HCT116 (cell line): ENCODE measurements around the gene COL23A1. TPM values are rescaled to one million over a fixed set of nuclear protein-coding genes. Genes with fewer than 3 reads are reported as not detected.

Experiments
- ATAC-seq: fragments of 200-7000 bp; cut with Tn5 transposase; 2 replicates; pipeline ENCODE4 v1.9.1; 2020; ENCODE audit warnings: mild to moderate bottlenecking, moderate library complexity
- BruUV-seq: library from RNA; stranded (reverse); fragments of 400-500 nt; replicated peaks from 2 replicates; lab custom pipeline; 2021; lab: Mats Ljungman, UMichigan
- CTCF ChIA-PET: fragments of 300-600 bp; sonication (Branson Sonifier 250); formaldehyde crosslinking; loops from one replicate; lab custom pipeline; 2021; ENCODE audit warnings: antibody characterized with exemption; lab: Charles Lee
- POLR2A ChIA-PET: fragments of 300-600, 350-600 bp; sonication (Branson Sonifier 250); formaldehyde crosslinking; loops from one replicate; lab custom pipeline; 2021; ENCODE audit warnings: antibody characterized with exemption; lab: Charles Lee
- RAD21 ChIA-PET, 2 experiments: fragments of 300-600 bp; sonication (Branson Sonifier 250); formaldehyde crosslinking; loops; one replicate each; lab custom pipeline; 2023; ENCODE audit warnings: low total read pairs in 2 of 2; ENCODE audit not compliant: uncharacterized antibody in 2 of 2, unreplicated experiment in 2 of 2, low non-redundant PET in 1 of 2; lab: Charles Lee
- DNase-seq: peaks from one replicate; pipeline ENCODE4 v3.0.0-alpha.2; 2010; ENCODE audit warnings: low read depth, low spot score
- H2AFZ ChIP-seq: fragments of 200-600 bp; shearing (Covaris generic), sonication (generic); 2 replicates; pipeline ENCODE4 v1.6.1; 2017; ENCODE audit warnings: low read depth, mixed run types, mixed read lengths, antibody characterized with exemption, low read length; ENCODE audit not compliant: poor library complexity, severe bottlenecking
- H3K27ac ChIP-seq: 2 replicates; pipeline ENCODE4 v1.5.1; 2012; ENCODE audit warnings: low read depth, low read length
- H3K27me3 ChIP-seq: fragments of 200-600 bp; sonication (generic); 2 replicates; pipeline ENCODE4 v1.6.1; 2016; ENCODE audit warnings: mixed run types, low read length, mixed read lengths; ENCODE audit not compliant: insufficient read depth
- H3K36me3 ChIP-seq, 2 experiments: fragments of 200-500 bp in 1 of 2; fragments of 200-600 bp in 1 of 2; sonication (Bioruptor generic) in 1 of 2; sonication (generic) in 1 of 2; 2 replicates each; pipeline versions ENCODE4 v1.5.1 to v1.6.1; 2014 to 2016; ENCODE audit warnings: low read length in 2 of 2, inconsistent platforms in 1 of 2, mixed read lengths in 1 of 2, mixed run types in 1 of 2; ENCODE audit not compliant: insufficient read depth in 2 of 2, control insufficient read depth in 1 of 2
- H3K4me1 ChIP-seq, 2 experiments: fragments of 200-600 bp in 1 of 2; sonication (generic) in 1 of 2; 2 replicates each; pipeline versions ENCODE4 v1.5.1 to v1.6.1; 2012 to 2017; ENCODE audit warnings: low read length in 2 of 2, inconsistent platforms in 1 of 2, mild to moderate bottlenecking in 1 of 2, mixed read lengths in 1 of 2, mixed run types in 1 of 2, moderate library complexity in 1 of 2; ENCODE audit not compliant: insufficient read depth in 2 of 2, control insufficient read depth in 1 of 2
- H3K4me2 ChIP-seq: fragments of 200-600 bp; sonication (generic); 2 replicates; pipeline ENCODE4 v1.6.1; 2017; ENCODE audit warnings: mixed run types, low read length, mixed read lengths
- H3K4me3 ChIP-seq, 2 experiments: fragments of 200-600 bp in 1 of 2; sonication (generic) in 1 of 2; replicated peaks in 1 of 2; 2 replicates each; pipeline ENCODE4 v1.5.1; 2011 to 2016; ENCODE audit warnings: low read length in 2 of 2, control low read depth in 1 of 2, low read depth in 1 of 2, mild to moderate bottlenecking in 1 of 2, mixed read lengths in 1 of 2, mixed run types in 1 of 2
- H3K79me2 ChIP-seq: fragments of 200-600 bp; sonication (generic); 2 replicates; pipeline ENCODE4 v1.6.1; 2017; ENCODE audit warnings: mild to moderate bottlenecking, mixed run types, low read length, moderate library complexity, mixed read lengths; ENCODE audit not compliant: insufficient read depth
- H3K9ac ChIP-seq: fragments of 200-600 bp; sonication (generic); 2 replicates; pipeline ENCODE4 v1.6.1; 2016; ENCODE audit warnings: low read length, mixed read lengths
- H3K9me2 ChIP-seq: fragments of 200-600 bp; sonication (generic), shearing (Covaris generic); 2 replicates; pipeline ENCODE4 v1.6.1; 2017; ENCODE audit warnings: mixed run types, mild to moderate bottlenecking, moderate library complexity; ENCODE audit not compliant: insufficient read depth
- H3K9me3 ChIP-seq, 2 experiments: fragments of 200-500 bp in 1 of 2; fragments of 200-600 bp in 1 of 2; sonication (Bioruptor generic) in 1 of 2; sonication (generic) in 1 of 2; 2 replicates each; pipeline ENCODE4 v1.6.1; 2014 to 2017; ENCODE audit warnings: low read length in 2 of 2, mixed read lengths in 2 of 2, inconsistent platforms in 1 of 2, low read depth in 1 of 2, mild to moderate bottlenecking in 1 of 2, mixed run types in 1 of 2, moderate library complexity in 1 of 2; ENCODE audit not compliant: control insufficient read depth in 1 of 2, insufficient read depth in 1 of 2
- H4K20me1 ChIP-seq: fragments of 200-600 bp; sonication (generic), shearing (Covaris generic); 2 replicates; pipeline ENCODE4 v1.6.1; 2017; ENCODE audit warnings: mixed run types, mild to moderate bottlenecking, moderate library complexity; ENCODE audit not compliant: insufficient read depth
- CBX3 ChIP-seq: IDR thresholded peaks from 2 replicates; pipeline ENCODE4 v1.6.1; 2012; ENCODE audit warnings: low read depth
- CEBPB ChIP-seq: IDR thresholded peaks from 2 replicates; pipeline ENCODE4 v1.6.1; 2012; ENCODE audit warnings: low read depth
- ELF1 ChIP-seq: IDR thresholded peaks from 2 replicates; pipeline ENCODE4 v1.6.1; 2012; ENCODE audit warnings: low read depth, borderline replicate concordance
- EZH2phosphoT487 ChIP-seq: fragments of 200-600 bp; IDR thresholded peaks from 2 replicates; pipeline ENCODE4 v1.6.1; 2018; ENCODE audit warnings: antibody characterized with exemption, borderline replicate concordance
- FOSL1 ChIP-seq: IDR thresholded peaks from 2 replicates; pipeline ENCODE4 v1.6.1; 2012; ENCODE audit warnings: low read depth
- JUND ChIP-seq: IDR thresholded peaks from 2 replicates; pipeline ENCODE4 v1.6.1; 2012
- POLR2AphosphoS5 ChIP-seq: IDR thresholded peaks from 2 replicates; pipeline ENCODE4 v1.6.1; 2011; ENCODE audit warnings: mild to moderate bottlenecking, low read depth, low read length, moderate library complexity
- RAD21 ChIP-seq: IDR thresholded peaks from 2 replicates; pipeline ENCODE4 v1.6.1; 2012; ENCODE audit warnings: low read depth, mild to moderate bottlenecking
- SP1 ChIP-seq: IDR thresholded peaks from 2 replicates; pipeline ENCODE4 v1.6.1; 2012; ENCODE audit warnings: low read depth
- TCF7L2 ChIP-seq: IDR thresholded peaks from 2 replicates; pipeline ENCODE4 v1.7.0; 2011; ENCODE audit warnings: borderline replicate concordance, inconsistent platforms; ENCODE audit not compliant: insufficient read depth, insufficient read length; ENCODE audit errors: extremely low read depth
- YY1 ChIP-seq: IDR thresholded peaks from 2 replicates; pipeline ENCODE4 v1.6.1; 2011; ENCODE audit warnings: low read length, low read depth, moderate library complexity, mild to moderate bottlenecking; ENCODE audit not compliant: insufficient replicate concordance; ENCODE audit errors: extremely low read depth
- intact Hi-C: fragments of 100-400 bp; cut with micrococcal nuclease; formaldehyde crosslinking; loops from 2 replicates; pipeline ENCODE4 v1.10.0; 2022
- total RNA-seq: library from RNA; stranded (reverse); gene quantifications from one replicate; pipeline ENCODE4 v1.2.1, GENCODE V29; 2021; ENCODE audit not compliant: unreplicated experiment
- TF ChIP-seq, protein P1 (sequence below), 3 experiments: fragments of 200-600 bp in 1 of 3; sonication (generic) in 1 of 3; IDR thresholded peaks in 2 of 3; conservative IDR thresholded peaks in 1 of 3; 2 replicates each; pipeline ENCODE4 v1.5.1; 2012 to 2017; ENCODE audit warnings: low read depth in 2 of 3, low read length in 2 of 3, antibody characterized with exemption in 1 of 3, borderline replicate concordance in 1 of 3, control low read depth in 1 of 3, mild to moderate bottlenecking in 1 of 3, mixed read lengths in 1 of 3, mixed run types in 1 of 3, moderate library complexity in 1 of 3; ENCODE audit not compliant: insufficient read depth in 1 of 3
- TF ChIP-seq, protein P2 (sequence below): IDR thresholded peaks from 2 replicates; pipeline ENCODE4 v1.6.1; 2011; ENCODE audit warnings: mild to moderate bottlenecking, low read length, moderate library complexity; ENCODE audit not compliant: insufficient replicate concordance; ENCODE audit errors: extremely low read depth
- TF ChIP-seq, protein P3 (sequence below): IDR thresholded peaks from 2 replicates; pipeline ENCODE4 v1.6.1; 2012

The COL23A1 gene
- total RNA-seq, 1 experiment from 2014 or later = not detected

DNA sequence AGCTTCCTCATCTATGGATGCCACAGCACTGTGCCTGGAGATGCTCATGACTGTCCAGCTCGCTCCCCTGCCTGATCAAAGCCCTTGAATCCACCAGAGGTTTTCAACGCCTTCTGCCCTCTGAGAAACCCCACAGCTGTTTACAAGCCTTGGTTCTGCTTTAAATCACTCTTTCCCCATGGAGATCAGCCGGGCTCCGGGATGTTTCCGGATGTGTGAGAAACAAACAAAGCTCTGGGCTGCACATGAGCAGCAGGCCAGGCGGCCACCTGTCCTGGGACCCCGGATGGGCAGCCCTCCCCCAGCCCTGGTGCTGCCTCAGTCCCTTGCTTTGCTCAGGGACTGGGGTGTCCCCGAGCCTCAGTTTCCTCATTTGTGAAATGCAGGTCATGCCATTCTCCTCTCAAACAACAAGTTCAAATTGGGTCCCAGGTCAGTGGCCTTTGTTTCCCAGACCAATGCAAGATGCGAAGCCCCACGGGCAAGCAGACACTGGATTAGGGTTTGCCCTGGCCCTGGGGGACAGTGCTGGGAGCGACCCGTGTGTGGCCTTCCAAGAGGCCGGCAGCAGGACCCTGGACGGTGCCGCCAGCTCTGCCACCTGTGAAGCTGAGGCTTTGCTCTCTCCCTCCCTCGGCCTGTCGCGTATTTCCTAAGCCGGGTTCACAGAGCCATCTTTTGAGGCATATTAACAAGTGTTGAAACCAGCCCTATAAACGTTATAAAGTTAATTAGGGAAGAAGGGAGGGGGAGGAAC, 315.2 kb downstream of the COL23A1 start:
- intact Hi-C loops = no loop called here
- Histone ChIP-seq H3K36me3 (no peaks in the 10 kb centered on the region), H3K9me2 (no peaks in the 10 kb centered on the region), H2AFZ (no peak overlapping the region), H3K9ac (no peak overlapping the region), H4K20me1 (no peaks in the 10 kb centered on the region), H3K4me3 (no peak overlapping the region), H3K79me2 (no peaks in the 10 kb centered on the region), H3K4me2 (no peak overlapping the region), H3K27me3 (no peaks in the 10 kb centered on the region), H3K27ac (no peak overlapping the region), H3K4me1 (peaks cover 0 to 4% of the 10 kb centered on the region in 2 experiments; a peak in 2 of 4 replicates), H3K9me3 (peaks cover 8% of the 10 kb centered on the region in 2 experiments; a peak in 2 of 4 replicates)
- ATAC-seq (no peak), DNase-seq (no peak)
- TF ChIP-seq CEBPB (no peak), SP1 (no peak), TCF7L2 (no peak), EZH2phosphoT487 (no peak), FOSL1 (no peak), POLR2AphosphoS5 (no peak), ELF1 (no peak), RAD21 (no peak), JUND (no peak), YY1 (no peak), CBX3 (no peak)
- TF ChIP-seq, protein P1, sequence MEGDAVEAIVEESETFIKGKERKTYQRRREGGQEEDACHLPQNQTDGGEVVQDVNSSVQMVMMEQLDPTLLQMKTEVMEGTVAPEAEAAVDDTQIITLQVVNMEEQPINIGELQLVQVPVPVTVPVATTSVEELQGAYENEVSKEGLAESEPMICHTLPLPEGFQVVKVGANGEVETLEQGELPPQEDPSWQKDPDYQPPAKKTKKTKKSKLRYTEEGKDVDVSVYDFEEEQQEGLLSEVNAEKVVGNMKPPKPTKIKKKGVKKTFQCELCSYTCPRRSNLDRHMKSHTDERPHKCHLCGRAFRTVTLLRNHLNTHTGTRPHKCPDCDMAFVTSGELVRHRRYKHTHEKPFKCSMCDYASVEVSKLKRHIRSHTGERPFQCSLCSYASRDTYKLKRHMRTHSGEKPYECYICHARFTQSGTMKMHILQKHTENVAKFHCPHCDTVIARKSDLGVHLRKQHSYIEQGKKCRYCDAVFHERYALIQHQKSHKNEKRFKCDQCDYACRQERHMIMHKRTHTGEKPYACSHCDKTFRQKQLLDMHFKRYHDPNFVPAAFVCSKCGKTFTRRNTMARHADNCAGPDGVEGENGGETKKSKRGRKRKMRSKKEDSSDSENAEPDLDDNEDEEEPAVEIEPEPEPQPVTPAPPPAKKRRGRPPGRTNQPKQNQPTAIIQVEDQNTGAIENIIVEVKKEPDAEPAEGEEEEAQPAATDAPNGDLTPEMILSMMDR (IDR thresholded peaks at IDR 0.05 in 2 of 3, conservative IDR thresholded peaks at IDR 0.05 in 1 of 3; ENCODE audit: borderline replicate concordance in 1 of 3, insufficient read depth in 1 of 3, low read depth in 2 of 3, low read length in 2 of 3) = no peak
- TF ChIP-seq, protein P2, sequence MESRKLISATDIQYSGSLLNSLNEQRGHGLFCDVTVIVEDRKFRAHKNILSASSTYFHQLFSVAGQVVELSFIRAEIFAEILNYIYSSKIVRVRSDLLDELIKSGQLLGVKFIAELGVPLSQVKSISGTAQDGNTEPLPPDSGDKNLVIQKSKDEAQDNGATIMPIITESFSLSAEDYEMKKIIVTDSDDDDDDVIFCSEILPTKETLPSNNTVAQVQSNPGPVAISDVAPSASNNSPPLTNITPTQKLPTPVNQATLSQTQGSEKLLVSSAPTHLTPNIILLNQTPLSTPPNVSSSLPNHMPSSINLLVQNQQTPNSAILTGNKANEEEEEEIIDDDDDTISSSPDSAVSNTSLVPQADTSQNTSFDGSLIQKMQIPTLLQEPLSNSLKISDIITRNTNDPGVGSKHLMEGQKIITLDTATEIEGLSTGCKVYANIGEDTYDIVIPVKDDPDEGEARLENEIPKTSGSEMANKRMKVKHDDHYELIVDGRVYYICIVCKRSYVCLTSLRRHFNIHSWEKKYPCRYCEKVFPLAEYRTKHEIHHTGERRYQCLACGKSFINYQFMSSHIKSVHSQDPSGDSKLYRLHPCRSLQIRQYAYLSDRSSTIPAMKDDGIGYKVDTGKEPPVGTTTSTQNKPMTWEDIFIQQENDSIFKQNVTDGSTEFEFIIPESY = no peak
- TF ChIP-seq, protein P3, sequence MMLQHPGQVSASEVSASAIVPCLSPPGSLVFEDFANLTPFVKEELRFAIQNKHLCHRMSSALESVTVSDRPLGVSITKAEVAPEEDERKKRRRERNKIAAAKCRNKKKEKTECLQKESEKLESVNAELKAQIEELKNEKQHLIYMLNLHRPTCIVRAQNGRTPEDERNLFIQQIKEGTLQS = no peak
- RAD21 ChIA-PET = no interaction called here
- CTCF ChIA-PET = no interaction called here
- POLR2A ChIA-PET = no interaction called here
- BruUV-seq = no TSS peak
